NT2/D1 (cell line): Measurements from ENCODE around the gene NTMT2.

Source experiments
- SUZ12 ChIP-seq: IDR thresholded peaks from 2 replicates; pipeline ENCODE4 v1.6.1; 2011; ENCODE audit not compliant: insufficient read length, insufficient read depth; ENCODE audit errors: extremely low read depth
- YY1 ChIP-seq: IDR thresholded peaks from 2 replicates; pipeline ENCODE4 v1.6.1; 2011; ENCODE audit not compliant: insufficient read length, insufficient read depth
- ZNF274 ChIP-seq: IDR thresholded peaks from 2 replicates; pipeline ENCODE4 v1.6.1; 2011; ENCODE audit warnings: mild to moderate bottlenecking, low read depth, low read length

GRCh38 chr1:170166518-170167180, 20.9 kb downstream of the NTMT2 start:
- TF ChIP-seq YY1 (no peak), ZNF274 (no peak), SUZ12 (no peak)
